ENCODE data around the gene UROD.

UROD gene

GRCh38 chr1:45037456-45037855 is 25.4 kb downstream of the UROD start:
- TF ChIP-seq CTCF (IDR thresholded peaks at IDR 0.05) = no peak

GRCh38 chr1:45038240-45038639 is 26.2 kb downstream of the UROD start:
- no peak for TF ChIP-seq CTCF (IDR thresholded peaks at IDR 0.05)

- no peak for TF ChIP-seq CTCF (IDR thresholded peaks at IDR 0.05)
These were observed 26.8 kb downstream of the UROD start for GRCh38 chr1:45038661-45039364.

- TF ChIP-seq CTCF (IDR thresholded peaks at IDR 0.05) = no peak
These were observed 28.2 kb downstream of the UROD start for GRCh38 chr1:45040297-45040696.

- TF ChIP-seq CTCF (IDR thresholded peaks at IDR 0.05) = no peak
These were observed 31.0 kb downstream of the UROD start for GRCh38 chr1:45043094-45043493.

- no peak for TF ChIP-seq CTCF (IDR thresholded peaks at IDR 0.05)
These were observed 32.9 kb downstream of the UROD start for GRCh38 chr1:45044916-45045315.

- TF ChIP-seq CTCF (IDR thresholded peaks at IDR 0.05) = no peak
These were observed 35.0 kb downstream of the UROD start for GRCh38 chr1:45047032-45047431.
